Transverse colon (tissue), 4 donors: ENCODE data around the gene PLAC1.

Source experiments
- CTCF ChIP-seq, 5 experiments: fragments of 200-600 bp in 3 of 5; fragments of 450-650 bp in 2 of 5; sonication (generic) in 3 of 5; IDR thresholded peaks; 1 replicate in 2 of 5; 2 replicates in 3 of 5; pipeline ENCODE4 v1.5.1; 2016 to 2017; ENCODE audit warnings: antibody characterized with exemption in 5 of 5, inconsistent platforms in 3 of 5, mild to moderate bottlenecking in 2 of 5, moderate library complexity in 1 of 5
- EP300 ChIP-seq: sonication (generic); formaldehyde crosslinking; IDR thresholded peaks from one replicate; pipeline ENCODE4 v1.6.1; 2017; ENCODE audit warnings: antibody characterized with exemption, low read depth
- POLR2A ChIP-seq: fragments of 450-650 bp; IDR thresholded peaks from one replicate; pipeline ENCODE4 v1.6.1; 2016; ENCODE audit warnings: antibody characterized with exemption, mild to moderate bottlenecking, moderate library complexity
- POLR2AphosphoS5 ChIP-seq, 3 donors: sonication (generic); formaldehyde crosslinking; IDR thresholded peaks; one replicate each; pipeline ENCODE4 v1.6.1; 2016; ENCODE audit warnings: antibody characterized with exemption in 3 of 3

DNA sequence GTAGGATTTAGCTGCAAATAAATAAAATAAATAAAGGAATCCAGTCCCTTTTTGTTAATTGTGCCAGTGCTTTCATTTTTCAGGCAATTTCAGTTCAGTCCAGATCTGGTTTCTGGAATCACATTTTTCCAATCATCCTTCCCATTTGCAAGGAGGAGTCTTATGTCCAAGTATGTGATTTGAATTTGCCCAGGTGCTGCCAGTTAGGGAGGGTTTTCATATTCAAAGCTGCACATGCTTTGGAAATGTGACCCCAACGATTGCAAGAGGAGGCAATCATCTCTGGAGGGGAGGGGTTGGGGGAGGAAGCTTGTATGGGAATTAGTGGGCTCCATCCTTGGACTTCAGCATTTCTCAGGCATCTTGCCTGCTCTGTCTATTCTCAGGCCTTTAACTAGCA lies 4.4 kb downstream of the PLAC1 start:
- TF ChIP-seq CTCF (IDR thresholded peaks at IDR 0.05) (no peak), POLR2A (no peak), EP300 (no peak), POLR2AphosphoS5 (IDR thresholded peaks at IDR 0.05) (no peak)
